CD4-positive, alpha-beta T cell (primary cell): ENCODE data around the gene IGSF5. TPM values are rescaled to one million over a fixed set of nuclear protein-coding genes. Genes with fewer than 3 reads are reported as not detected.

Experiments
- ATAC-seq: fragments of 200-7000 bp; cut with Tn5 transposase; one replicate; pipeline ENCODE4 v1.10.0; 2022; ENCODE audit warnings: mild to moderate bottlenecking; ENCODE audit not compliant: poor library complexity
- CTCF ChIA-PET: fragments of 350-600 bp; sonication (Branson Sonifier 250); formaldehyde crosslinking; loops from one replicate; lab custom pipeline; 2021; ENCODE audit warnings: antibody characterized with exemption, inconsistent platforms; lab: Charles Lee
- POLR2A ChIA-PET: fragments of 350-600 bp; sonication (Branson Sonifier 250); formaldehyde crosslinking; loops from one replicate; lab custom pipeline; 2021; ENCODE audit warnings: antibody characterized with exemption, inconsistent platforms; lab: Charles Lee
- DNase-seq, 14 experiments: peaks; one replicate each; pipeline ENCODE4 v3.0.0-alpha.2; 2013 to 2020; ENCODE audit warnings: mixed read lengths in 2 of 14
- H3K27ac ChIP-seq, 2 donors: one replicate each; pipeline versions ENCODE4 v1.5.1 to v1.7.0; 2013; ENCODE audit warnings: low read length in 2 of 2, low read depth in 1 of 2, mild to moderate bottlenecking in 1 of 2
- H3K27me3 ChIP-seq, 2 experiments: 1 replicate in 1 of 2; 2 replicates in 1 of 2; pipeline versions ENCODE4 v1.6.1 to v1.7.0; 2013; ENCODE audit warnings: low read length in 2 of 2, control low read depth in 1 of 2, mild to moderate bottlenecking in 1 of 2, moderate library complexity in 1 of 2; ENCODE audit not compliant: insufficient read depth in 2 of 2, control insufficient read depth in 1 of 2
- H3K36me3 ChIP-seq: one replicate; pipeline ENCODE4 v1.6.1; 2013; ENCODE audit warnings: low read length, control low read depth; ENCODE audit not compliant: insufficient read depth
- H3K4me1 ChIP-seq: one replicate; pipeline ENCODE4 v1.6.1; 2013; ENCODE audit warnings: low read length, control low read depth; ENCODE audit not compliant: insufficient read depth
- H3K4me3 ChIP-seq: one replicate; pipeline ENCODE4 v1.5.1; 2013; ENCODE audit warnings: mild to moderate bottlenecking, low read length, moderate library complexity
- H3K9me3 ChIP-seq, 2 experiments: 1 replicate in 1 of 2; 2 replicates in 1 of 2; pipeline versions ENCODE4 v1.6.1 to v1.7.0; 2013; ENCODE audit warnings: low read length in 2 of 2, mild to moderate bottlenecking in 2 of 2, control low read depth in 1 of 2, moderate library complexity in 1 of 2; ENCODE audit not compliant: control insufficient read depth in 1 of 2, insufficient read depth in 1 of 2
- H3K27ac Mint-ChIP-seq: one replicate; pipeline ENCODE4 v1.8.0; 2020; ENCODE audit warnings: mixed read lengths
- H3K27me3 Mint-ChIP-seq: one replicate; pipeline ENCODE4 v1.8.0; 2021; ENCODE audit warnings: mixed read lengths
- H3K36me3 Mint-ChIP-seq: one replicate; pipeline ENCODE4 v1.8.0; 2021; ENCODE audit warnings: low read depth, mixed read lengths
- H3K4me1 Mint-ChIP-seq: one replicate; pipeline ENCODE4 v1.8.0; 2021; ENCODE audit warnings: low read depth, mixed read lengths
- H3K4me3 Mint-ChIP-seq: one replicate; pipeline ENCODE4 v1.8.0; 2020; ENCODE audit warnings: mild to moderate bottlenecking, mixed read lengths
- H3K9me3 Mint-ChIP-seq: one replicate; pipeline ENCODE4 v1.8.0; 2020; ENCODE audit warnings: mixed read lengths
- CTCF ChIP-seq: fragments of 200-600 bp; IDR thresholded peaks from one replicate; pipeline ENCODE4 v1.8.0; 2022; ENCODE audit warnings: antibody characterized with exemption, mild to moderate bottlenecking
- intact Hi-C, 2 experiments: fragments of 100-400 bp; cut with DNase I in 1 of 2; cut with micrococcal nuclease in 1 of 2; formaldehyde crosslinking; loops; one replicate each; pipeline versions ENCODE4 v1.15.1 to v1.9.0; 2023 to 2025; cut with DNase I, micrococcal nuclease
- total RNA-seq, 174 experiments: library from RNA in 2 of 174; stranded (reverse) in 2 of 174; gene quantifications; one replicate each; pipeline ENCODE4 v1.2.3 and lab custom pipeline; 2021 to 2026

The IGSF5 gene
- total RNA-seq, 2 experiments from 2014 or later: not detected

DNA sequence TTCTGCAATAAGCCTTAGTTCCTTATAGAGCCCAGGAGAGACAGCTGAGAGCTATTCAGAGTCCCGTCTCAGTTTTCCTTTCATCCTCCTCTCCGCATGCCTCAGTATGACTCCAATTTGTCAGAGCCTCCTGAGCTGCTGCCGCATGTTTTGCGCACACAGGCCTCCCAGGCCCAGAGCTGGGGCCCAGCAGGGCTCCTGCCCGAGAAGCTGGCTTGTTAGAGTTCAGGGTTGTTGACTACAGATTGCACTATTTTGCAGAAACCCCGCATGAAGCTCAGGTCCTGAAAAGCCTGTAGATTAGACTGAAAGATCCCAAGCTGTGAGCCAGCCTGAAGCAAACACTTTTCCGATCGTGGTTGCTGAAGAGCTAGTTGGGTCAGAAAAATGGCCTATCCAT lies 51.5 kb downstream of the IGSF5 start:
- Mint-ChIP-seq H3K27me3 (peaks cover 10% of the 10 kb centered on the region), H3K27ac (no peak overlapping the region), H3K9me3 (no peaks in the 10 kb centered on the region), H3K4me3 (no peak overlapping the region), H3K4me1 (no peaks in the 10 kb centered on the region), H3K36me3 (no peaks in the 10 kb centered on the region)
- DNase-seq (no peak), ATAC-seq (no peak)
- Histone ChIP-seq H3K4me1 (no peaks in the 10 kb centered on the region), H3K4me3 (no peak overlapping the region), H3K36me3 (no peaks in the 10 kb centered on the region), H3K9me3 (peaks cover 0 to 13% of the 10 kb centered on the region in 2 experiments), H3K27ac (no peak overlapping the region), H3K27me3 (no peaks in the 10 kb centered on the region)
- CTCF ChIA-PET: no interaction called here
- TF ChIP-seq CTCF: no peak
- POLR2A ChIA-PET: no interaction called here
- intact Hi-C loops: no loop called here

DNA sequence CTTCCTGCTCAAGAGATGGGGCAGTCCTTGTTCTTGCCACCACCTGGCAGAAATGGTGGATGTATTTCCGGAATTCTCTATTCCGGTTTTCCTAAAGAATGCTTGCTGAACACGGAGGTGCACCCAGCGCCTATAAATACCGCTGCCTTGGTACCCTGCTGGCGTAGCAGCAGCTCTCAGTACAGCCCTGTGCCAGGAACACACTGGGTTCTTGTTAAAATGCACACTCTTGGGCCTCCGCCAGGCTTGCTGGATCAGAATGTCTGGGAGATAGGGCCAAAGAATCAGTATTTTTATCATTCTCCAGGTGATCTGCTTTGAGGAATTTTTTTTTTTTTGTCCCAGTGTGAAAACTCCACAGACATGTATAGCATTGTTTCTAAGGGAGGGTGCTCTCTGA lies 54.2 kb downstream of the IGSF5 start:
- intact Hi-C loops: no loop called here

GRCh38 chr21:39800311-39800710 lies 55.3 kb downstream of the IGSF5 start:
- no peak for DNase-seq
- H3K4me1 ChIP-seq: no peaks in the 10 kb centered on the region
- H3K4me1 Mint-ChIP-seq: no peaks in the 10 kb centered on the region
- intact Hi-C loops: no loop called here
- TF ChIP-seq CTCF: no peak
- ChIA-PET POLR2A (no interaction called here), CTCF (no interaction called here)
- no peak for ATAC-seq
- peaks cover 7% of the 10 kb centered on the region for H3K27me3 Mint-ChIP-seq
- no peak overlapping the region for H3K4me3 Mint-ChIP-seq
- H3K27ac Mint-ChIP-seq: no peak overlapping the region
- no peaks in the 10 kb centered on the region for H3K36me3 Mint-ChIP-seq
- H3K9me3 Mint-ChIP-seq: no peaks in the 10 kb centered on the region
- no peak overlapping the region for H3K27ac ChIP-seq
- no peaks in the 10 kb centered on the region for H3K27me3 ChIP-seq
- H3K4me3 ChIP-seq: no peak overlapping the region
- no peaks in the 10 kb centered on the region for H3K36me3 ChIP-seq
- H3K9me3 ChIP-seq: peaks cover 0 to 11% of the 10 kb centered on the region in 2 experiments

More for the DNA sequence above, 54.2 kb downstream of the IGSF5 start:
- DNase-seq: no peak
- no peak overlapping the region for H3K27ac ChIP-seq
- H3K36me3 ChIP-seq: no peaks in the 10 kb centered on the region
- ATAC-seq: no peak
- H3K27ac Mint-ChIP-seq: no peak overlapping the region
- H3K4me1 Mint-ChIP-seq: no peaks in the 10 kb centered on the region
- POLR2A ChIA-PET: interaction anchor here (0.7 kb wide), 1 partner anchor 10 kb away, joined by 7 read pairs; no protein-coding TSS in a partner anchor
- no peaks in the 10 kb centered on the region for H3K27me3 ChIP-seq
- H3K9me3 ChIP-seq: peaks cover 0 to 13% of the 10 kb centered on the region in 2 experiments
- no peaks in the 10 kb centered on the region for H3K9me3 Mint-ChIP-seq
- H3K27me3 Mint-ChIP-seq: peaks cover 10% of the 10 kb centered on the region
- no peaks in the 10 kb centered on the region for H3K36me3 Mint-ChIP-seq
- CTCF ChIA-PET: no interaction called here
- H3K4me3 ChIP-seq: no peak overlapping the region
- TF ChIP-seq CTCF: no peak
- no peaks in the 10 kb centered on the region for H3K4me1 ChIP-seq
- no peak overlapping the region for H3K4me3 Mint-ChIP-seq
